Stimulated activated naive B cell treated with anti-CD40 and anti-IgM and Interleukin-4, amounts not matched to agents 10 μg/mL and 1 μg/mL and 100 μg/mL, for 72 hours (primary cell): ENCODE measurements around the gene DYNLRB1.
"Not testable (repeated sequence)": the region's sequence is repeated elsewhere in the genome, so short reads cannot be mapped to it uniquely, and the experiment has no call there.

Experiments used
- ATAC-seq, 2 donors: fragments of 150-1000 bp; cut with Tn5 transposase; replicated peaks; 2 replicates each; pipeline ENCODE4 v1.10.0; 2021; ENCODE audit warnings: moderate library complexity in 1 of 2
- DNase-seq: peaks from one replicate; pipeline ENCODE4 v3.0.0; 2021
- H3K27ac Mint-ChIP-seq: one replicate; pipeline ENCODE4 v1.8.0; 2022; ENCODE audit warnings: mild to moderate bottlenecking, mixed read lengths
- H3K27me3 Mint-ChIP-seq, 2 donors: one replicate each; pipeline ENCODE4 v1.8.0; 2022; ENCODE audit warnings: mixed read lengths in 2 of 2
- H3K36me3 Mint-ChIP-seq, 2 donors: one replicate each; pipeline ENCODE4 v1.8.0; 2022; ENCODE audit warnings: mixed read lengths in 2 of 2, mild to moderate bottlenecking in 1 of 2
- H3K4me1 Mint-ChIP-seq, 2 donors: one replicate each; pipeline ENCODE4 v1.8.0; 2022; ENCODE audit warnings: mixed read lengths in 2 of 2, mild to moderate bottlenecking in 1 of 2
- H3K4me3 Mint-ChIP-seq, 2 donors: one replicate each; pipeline ENCODE4 v1.8.0; 2022; ENCODE audit warnings: mild to moderate bottlenecking in 2 of 2, mixed read lengths in 2 of 2, moderate library complexity in 1 of 2
- H3K9me3 Mint-ChIP-seq, 2 donors: one replicate each; pipeline ENCODE4 v1.8.0; 2022; ENCODE audit warnings: mixed read lengths in 2 of 2, mild to moderate bottlenecking in 1 of 2

DYNLRB1 gene

GRCh38 chr20:34518863-34519262, 2.6 kb downstream of the DYNLRB1 start:
- not testable (repeated sequence) for H3K4me3 Mint-ChIP-seq, DNase-seq, H3K27me3 Mint-ChIP-seq, ATAC-seq, H3K9me3 Mint-ChIP-seq, H3K27ac Mint-ChIP-seq
- H3K36me3 Mint-ChIP-seq = peaks cover 11 to 20% of the 10 kb centered on the region in 2 donors
- H3K4me1 Mint-ChIP-seq = peaks cover 31 to 69% of the 10 kb centered on the region in 2 donors

GRCh38 chr20:34519841-34520240, 3.6 kb downstream of the DYNLRB1 start:
- not testable (repeated sequence) for H3K4me3 Mint-ChIP-seq, DNase-seq, H3K27ac Mint-ChIP-seq, ATAC-seq, H3K9me3 Mint-ChIP-seq, H3K27me3 Mint-ChIP-seq
- Mint-ChIP-seq H3K36me3 (peaks cover 11 to 19% of the 10 kb centered on the region in 2 donors), H3K4me1 (peaks cover 25 to 59% of the 10 kb centered on the region in 2 donors)

GRCh38 chr20:34522969-34523871, 7.0 kb downstream of the DYNLRB1 start:
- DNase-seq (no peak), ATAC-seq (peak; percentile 69 to 75)
- no peak overlapping the region for H3K4me3 Mint-ChIP-seq
- no peak overlapping the region for H3K27ac Mint-ChIP-seq
- peaks cover 22 to 32% of the 10 kb centered on the region in 2 donors for H3K36me3 Mint-ChIP-seq
- H3K27me3 Mint-ChIP-seq = no peaks in the 10 kb centered on the region
- H3K4me1 Mint-ChIP-seq = peaks cover 21 to 50% of the 10 kb centered on the region in 2 donors
- H3K9me3 Mint-ChIP-seq = no peaks in the 10 kb centered on the region

GRCh38 chr20:34524426-34524825, 8.2 kb downstream of the DYNLRB1 start:
- Mint-ChIP-seq H3K4me3 (no peak overlapping the region), H3K36me3 (peaks cover 28 to 36% of the 10 kb centered on the region in 2 donors), H3K4me1 (peaks cover 17 to 42% of the 10 kb centered on the region in 2 donors), H3K27ac (no peak overlapping the region), H3K27me3 (no peaks in the 10 kb centered on the region), H3K9me3 (no peaks in the 10 kb centered on the region)
- no peak for DNase-seq
- ATAC-seq = no peak

GRCh38 chr20:34525342-34525708, 9.1 kb downstream of the DYNLRB1 start:
- peaks cover 28 to 36% of the 10 kb centered on the region in 2 donors for H3K36me3 Mint-ChIP-seq
- no peak overlapping the region for H3K4me3 Mint-ChIP-seq
- peaks cover 17 to 38% of the 10 kb centered on the region in 2 donors for H3K4me1 Mint-ChIP-seq
- no peaks in the 10 kb centered on the region for H3K9me3 Mint-ChIP-seq
- DNase-seq = no peak
- ATAC-seq = no peak
- no peak overlapping the region for H3K27ac Mint-ChIP-seq
- no peaks in the 10 kb centered on the region for H3K27me3 Mint-ChIP-seq

GRCh38 chr20:34525709-34526416, 9.6 kb downstream of the DYNLRB1 start:
- DNase-seq (no peak), ATAC-seq (no peak)
- Mint-ChIP-seq H3K4me3 (no peak overlapping the region), H3K27ac (no peak overlapping the region), H3K4me1 (peaks cover 18 to 38% of the 10 kb centered on the region in 2 donors), H3K27me3 (no peaks in the 10 kb centered on the region), H3K36me3 (peaks cover 28 to 39% of the 10 kb centered on the region in 2 donors), H3K9me3 (no peaks in the 10 kb centered on the region)

- ATAC-seq (no peak), DNase-seq (no peak)
- Mint-ChIP-seq H3K4me3 (no peak overlapping the region), H3K27ac (no peak overlapping the region), H3K36me3 (peaks cover 28 to 43% of the 10 kb centered on the region in 2 donors), H3K27me3 (no peaks in the 10 kb centered on the region), H3K9me3 (no peaks in the 10 kb centered on the region), H3K4me1 (peaks cover 19 to 34% of the 10 kb centered on the region in 2 donors)
Measured at GRCh38 chr20:34526466-34526865, 10.2 kb downstream of the DYNLRB1 start.

- Mint-ChIP-seq H3K4me3 (no peak overlapping the region), H3K27me3 (no peaks in the 10 kb centered on the region), H3K36me3 (peaks cover 25 to 44% of the 10 kb centered on the region in 2 donors), H3K9me3 (no peaks in the 10 kb centered on the region), H3K4me1 (peaks cover 16 to 30% of the 10 kb centered on the region in 2 donors), H3K27ac (no peak overlapping the region)
- DNase-seq = no peak
- ATAC-seq = no peak
Measured at GRCh38 chr20:34527016-34527415, 10.8 kb downstream of the DYNLRB1 start.

GRCh38 chr20:34528921-34529297, 12.7 kb downstream of the DYNLRB1 start:
- Mint-ChIP-seq H3K36me3 (peaks cover 23 to 35% of the 10 kb centered on the region in 2 donors), H3K27me3 (no peaks in the 10 kb centered on the region), H3K9me3 (no peaks in the 10 kb centered on the region), H3K4me3 (no peak overlapping the region), H3K4me1 (peaks cover 10 to 11% of the 10 kb centered on the region in 2 donors), H3K27ac (no peak overlapping the region)
- ATAC-seq = no peak
- no peak for DNase-seq

- ATAC-seq = no peak
- H3K4me3 Mint-ChIP-seq = no peak overlapping the region
- H3K4me1 Mint-ChIP-seq = peaks cover 10 to 11% of the 10 kb centered on the region in 2 donors
- peaks cover 28 to 43% of the 10 kb centered on the region in 2 donors for H3K36me3 Mint-ChIP-seq
- H3K9me3 Mint-ChIP-seq = no peaks in the 10 kb centered on the region
- no peaks in the 10 kb centered on the region for H3K27me3 Mint-ChIP-seq
- H3K27ac Mint-ChIP-seq = no peak overlapping the region
- DNase-seq = no peak
Measured at GRCh38 chr20:34529742-34530141, 13.5 kb downstream of the DYNLRB1 start.

- Mint-ChIP-seq H3K4me3 (no peak overlapping the region), H3K4me1 (peaks cover 7 to 8% of the 10 kb centered on the region in 2 donors), H3K27ac (no peak overlapping the region), H3K36me3 (peaks cover 29 to 43% of the 10 kb centered on the region in 2 donors), H3K9me3 (no peaks in the 10 kb centered on the region), H3K27me3 (no peaks in the 10 kb centered on the region)
- DNase-seq (no peak), ATAC-seq (no peak)
Measured at GRCh38 chr20:34530342-34530741, 14.1 kb downstream of the DYNLRB1 start.

- Mint-ChIP-seq H3K4me3 (no peak overlapping the region), H3K9me3 (no peaks in the 10 kb centered on the region), H3K4me1 (peaks cover 4 to 6% of the 10 kb centered on the region in 2 donors), H3K36me3 (peaks cover 24 to 38% of the 10 kb centered on the region in 2 donors), H3K27ac (peak overlapping the region; percentile 2), H3K27me3 (no peaks in the 10 kb centered on the region)
- DNase-seq (no peak), ATAC-seq (no peak)
Measured at GRCh38 chr20:34531608-34532265, 15.5 kb downstream of the DYNLRB1 start.

GRCh38 chr20:34532320-34532719, 16.1 kb downstream of the DYNLRB1 start:
- DNase-seq = no peak
- no peaks in the 10 kb centered on the region for H3K9me3 Mint-ChIP-seq
- H3K4me3 Mint-ChIP-seq = no peak overlapping the region
- H3K36me3 Mint-ChIP-seq = peaks cover 21 to 40% of the 10 kb centered on the region in 2 donors
- H3K27me3 Mint-ChIP-seq = no peaks in the 10 kb centered on the region
- ATAC-seq = no peak
- peaks cover 4 to 6% of the 10 kb centered on the region in 2 donors for H3K4me1 Mint-ChIP-seq
- H3K27ac Mint-ChIP-seq = no peak overlapping the region

- H3K27ac Mint-ChIP-seq = no peak overlapping the region
- H3K27me3 Mint-ChIP-seq = no peaks in the 10 kb centered on the region
- DNase-seq (no peak), ATAC-seq (no peak)
- peaks cover 4 to 6% of the 10 kb centered on the region in 2 donors for H3K4me1 Mint-ChIP-seq
- H3K9me3 Mint-ChIP-seq = no peaks in the 10 kb centered on the region
- H3K36me3 Mint-ChIP-seq = peaks cover 21 to 41% of the 10 kb centered on the region in 2 donors
- no peak overlapping the region for H3K4me3 Mint-ChIP-seq
Measured at GRCh38 chr20:34532756-34533155, 16.5 kb downstream of the DYNLRB1 start.
